WTC11 (cell line): Measurements from ENCODE around the gene MCM10. TPM values are rescaled to one million over a fixed set of nuclear protein-coding genes. Genes with fewer than 3 reads are reported as not detected.

Experiments used
- ATAC-seq: fragments of 200-7000 bp; cut with Tn5 transposase; 2 replicates; pipeline ENCODE4 v1.10.0; 2021; ENCODE audit warnings: mild to moderate bottlenecking, moderate library complexity
- CTCF ChIA-PET: fragments of 300-600 bp; sonication (Branson Sonifier 250); formaldehyde crosslinking; loops from one replicate; lab custom pipeline; 2021; ENCODE audit warnings: antibody characterized with exemption; lab: Charles Lee
- POLR2A ChIA-PET: fragments of 350-600 bp; sonication (Branson Sonifier 250); formaldehyde crosslinking; loops from one replicate; lab custom pipeline; 2021; ENCODE audit warnings: antibody characterized with exemption; lab: Charles Lee
- DNase-seq: peaks from one replicate; pipeline ENCODE4 v3.0.0; 2021; ENCODE audit warnings: low spot score
- H3K27ac Mint-ChIP-seq: 2 replicates; pipeline ENCODE4 v1.8.0; 2021; ENCODE audit warnings: mixed read lengths
- H3K27me3 Mint-ChIP-seq: 2 replicates; pipeline ENCODE4 v1.8.0; 2021; ENCODE audit warnings: low read depth, mild to moderate bottlenecking, moderate library complexity, mixed read lengths
- H3K36me3 Mint-ChIP-seq: 2 replicates; pipeline ENCODE4 v1.8.0; 2021; ENCODE audit warnings: mixed read lengths
- H3K4me1 Mint-ChIP-seq: 2 replicates; pipeline ENCODE4 v1.8.0; 2022; ENCODE audit warnings: mixed read lengths
- H3K4me3 Mint-ChIP-seq: 2 replicates; pipeline ENCODE4 v1.8.0; 2021; ENCODE audit warnings: mild to moderate bottlenecking, moderate library complexity, mixed read lengths
- H3K9me3 Mint-ChIP-seq: 2 replicates; pipeline ENCODE4 v1.8.0; 2021; ENCODE audit warnings: mixed read lengths
- AR ChIP-seq: fragments of 250-450 bp; sonication (Bioruptor Pico); IDR thresholded peaks from 2 replicates; pipeline ENCODE4 v1.9.0; 2021; ENCODE audit warnings: mild to moderate bottlenecking
- ATF2 ChIP-seq: sonication (generic); formaldehyde crosslinking; IDR thresholded peaks from 2 replicates; pipeline ENCODE4 v1.8.1; 2022; ENCODE audit warnings: low read depth, missing genetic modification reagents, borderline replicate concordance
- FOXK1 ChIP-seq: sonication (generic); formaldehyde crosslinking; IDR thresholded peaks from 2 replicates; pipeline ENCODE4 v1.8.0; 2022; ENCODE audit warnings: mild to moderate bottlenecking, moderate library complexity, missing genetic modification reagents
- HMGA2 ChIP-seq: fragments of 250-450 bp; sonication (Bioruptor Pico); IDR thresholded peaks from 2 replicates; pipeline ENCODE4 v1.4.0; 2021; ENCODE audit warnings: mild to moderate bottlenecking, moderate library complexity
- IRF1 ChIP-seq: sonication (generic); formaldehyde crosslinking; IDR thresholded peaks from 2 replicates; pipeline ENCODE4 v1.8.0; 2023; ENCODE audit warnings: missing genetic modification reagents
- KAT7 ChIP-seq: sonication (generic); formaldehyde crosslinking; IDR thresholded peaks from 2 replicates; pipeline ENCODE4 v1.8.1; 2023; ENCODE audit warnings: missing genetic modification reagents, mild to moderate bottlenecking, borderline replicate concordance
- NFATC4 ChIP-seq: fragments of 250-450 bp; sonication (Bioruptor Pico); IDR thresholded peaks from 2 replicates; pipeline ENCODE4 v1.9.0; 2021; ENCODE audit warnings: mild to moderate bottlenecking
- NFE2L1 ChIP-seq: sonication (generic); formaldehyde crosslinking; IDR thresholded peaks from 2 replicates; pipeline ENCODE4 v1.8.1; 2023; ENCODE audit warnings: missing genetic modification reagents
- PRDM15 ChIP-seq: sonication (generic); formaldehyde crosslinking; IDR thresholded peaks from 2 replicates; pipeline ENCODE4 v1.8.0; 2022; ENCODE audit warnings: missing genetic modification reagents
- SMAD3 ChIP-seq: sonication (generic); formaldehyde crosslinking; IDR thresholded peaks from 2 replicates; pipeline ENCODE4 v1.8.0; 2022; ENCODE audit warnings: missing genetic modification reagents, mild to moderate bottlenecking, borderline replicate concordance
- SOX15 ChIP-seq: fragments of 250-450 bp; sonication (Bioruptor Pico); IDR thresholded peaks from 2 replicates; pipeline ENCODE4 v1.9.0; 2021; ENCODE audit warnings: mild to moderate bottlenecking
- ZBTB43 ChIP-seq: sonication (generic); formaldehyde crosslinking; IDR thresholded peaks from 2 replicates; pipeline ENCODE4 v1.8.1; 2023; ENCODE audit warnings: mild to moderate bottlenecking, missing genetic modification reagents
- ZNF138 ChIP-seq: sonication (generic); formaldehyde crosslinking; conservative IDR thresholded peaks from 2 replicates; pipeline ENCODE4 v1.8.1; 2022; ENCODE audit warnings: mild to moderate bottlenecking, moderate library complexity, missing genetic modification reagents
- ZNF219 ChIP-seq: sonication (generic); formaldehyde crosslinking; IDR thresholded peaks from 2 replicates; pipeline ENCODE4 v1.8.0; 2023; ENCODE audit warnings: missing genetic modification reagents, mild to moderate bottlenecking, borderline replicate concordance
- ZNF232 ChIP-seq: sonication (generic); formaldehyde crosslinking; IDR thresholded peaks from 2 replicates; pipeline ENCODE4 v1.8.0; 2022; ENCODE audit warnings: mild to moderate bottlenecking, missing genetic modification reagents
- ZNF317 ChIP-seq: sonication (generic); formaldehyde crosslinking; IDR thresholded peaks from 2 replicates; pipeline ENCODE4 v1.8.1; 2023; ENCODE audit warnings: low read depth, mild to moderate bottlenecking, moderate library complexity, missing genetic modification reagents, borderline replicate concordance
- ZNF416 ChIP-seq: fragments of 250-450 bp; sonication (Bioruptor Pico); IDR thresholded peaks from 2 replicates; pipeline ENCODE4 v1.9.0; 2021; ENCODE audit warnings: mild to moderate bottlenecking, inconsistent platforms
- total RNA-seq: library from RNA; stranded (reverse); gene quantifications from 3 replicates; pipeline ENCODE4 v1.2.3, GENCODE V29; 2021
- TF ChIP-seq, protein P1 (sequence below): fragments of 250-450 bp; sonication (Bioruptor Pico); conservative IDR thresholded peaks from 2 replicates; pipeline ENCODE4 v1.9.0; 2021; ENCODE audit warnings: mild to moderate bottlenecking
- TF ChIP-seq, protein P2 (sequence below): sonication (generic); formaldehyde crosslinking; IDR thresholded peaks from 2 replicates; pipeline ENCODE4 v1.8.0; 2022; ENCODE audit warnings: mild to moderate bottlenecking, missing genetic modification reagents

MCM10 gene
- total RNA-seq, 1 experiment from 2014 or later = 44.3 TPM

DNA sequence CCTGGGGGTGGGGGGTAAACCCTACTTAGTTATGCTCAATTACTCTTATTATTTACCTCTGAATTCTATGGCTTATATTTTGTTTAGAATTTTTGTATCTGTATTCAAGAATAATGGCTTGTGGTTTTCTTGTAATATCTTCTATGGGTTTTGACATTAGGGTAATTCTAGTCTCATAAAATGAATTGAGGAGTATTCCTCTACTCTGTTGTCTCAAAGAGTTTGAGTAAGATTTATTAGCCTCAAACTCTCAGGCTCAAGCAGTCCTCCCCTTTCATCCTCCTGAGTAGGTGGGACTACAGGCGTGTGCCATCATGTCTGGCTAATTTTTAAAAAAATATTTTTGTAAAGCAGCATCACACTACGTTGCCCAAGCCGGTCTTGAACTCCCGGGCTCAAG, 92.4 kb downstream of the MCM10 start (continued):
- TF ChIP-seq PRDM15 (CRISPR knock-in tag) (no peak), NFATC4 (CRISPR knock-in tag) (no peak), FOXK1 (CRISPR knock-in tag) (no peak), ZNF232 (CRISPR knock-in tag) (no peak), AR (no peak)
- TF ChIP-seq, all 79 proteins: peak for 0

DNA sequence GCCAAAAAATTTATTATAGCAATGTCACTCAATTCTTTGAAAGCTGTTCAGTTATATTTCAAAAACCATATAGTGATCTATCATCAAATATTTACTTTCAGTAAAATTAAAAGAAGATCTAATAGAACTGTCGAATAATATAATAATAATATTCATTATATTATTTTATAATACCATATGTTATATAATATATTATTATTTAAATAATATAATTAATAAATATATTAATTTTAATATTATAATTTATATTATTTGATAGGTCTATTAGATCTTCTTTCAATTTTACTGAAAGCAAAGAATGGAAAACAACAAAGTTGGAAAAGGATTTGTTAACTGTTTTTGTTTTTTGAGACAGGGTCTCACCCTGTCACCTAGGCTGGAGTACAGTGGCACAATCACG, 95.3 kb downstream of the MCM10 start:
- ATAC-seq = no peak
- no peak for TF ChIP-seq ZNF138 (CRISPR knock-in tag)
- TF ChIP-seq KAT7 (CRISPR knock-in tag) = no peak
- peak; percentile 96 for TF ChIP-seq HMGA2
- TF ChIP-seq, protein P1, sequence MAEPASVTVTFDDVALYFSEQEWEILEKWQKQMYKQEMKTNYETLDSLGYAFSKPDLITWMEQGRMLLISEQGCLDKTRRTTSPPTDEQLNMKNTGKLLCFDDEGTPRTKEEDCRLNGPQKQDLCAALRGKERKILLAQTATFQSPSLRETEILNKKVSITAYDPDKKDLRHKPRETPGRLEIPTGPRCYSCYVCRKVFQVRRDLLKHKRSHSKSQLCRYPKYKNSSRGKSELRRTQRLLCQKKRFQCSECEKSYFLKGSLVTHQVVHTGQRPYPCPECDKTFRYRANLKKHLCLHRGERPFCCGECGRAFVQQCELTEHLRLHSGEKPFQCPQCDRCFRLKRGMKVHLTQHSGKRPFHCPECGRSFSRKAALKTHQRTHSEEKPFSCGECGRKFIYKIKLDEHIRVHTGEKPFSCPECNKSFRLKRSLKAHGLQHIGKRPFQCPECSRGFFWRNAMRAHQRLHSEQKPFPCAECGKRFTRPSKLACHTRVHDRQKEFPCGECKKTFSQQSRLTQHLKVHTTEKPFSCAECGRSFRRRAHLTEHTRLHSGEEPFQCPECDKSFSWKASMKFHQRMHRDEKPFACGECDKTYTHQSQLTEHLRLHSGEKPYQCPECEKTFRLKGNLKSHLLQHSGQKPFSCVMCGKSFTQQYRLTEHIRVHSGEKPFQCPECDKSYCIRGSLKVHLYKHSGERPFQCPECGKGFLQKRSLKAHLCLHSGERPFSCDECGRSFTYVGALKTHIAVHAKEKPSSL = no peak
- TF ChIP-seq, all 79 proteins: peak for 1
- no peak overlapping the region for H3K27ac Mint-ChIP-seq
- 0 out of 2 replicates have a peak, but pooled peaks cover 3% of the 10 kb centered on the region for H3K4me1 Mint-ChIP-seq
- H3K36me3 Mint-ChIP-seq = peaks cover 12% of the 10 kb centered on the region
- H3K4me3 Mint-ChIP-seq = no peak overlapping the region
- H3K27me3 Mint-ChIP-seq = peaks cover 2% of the 10 kb centered on the region; the same call in 1 of the 2 replicates
- CTCF ChIA-PET = interaction anchor here (1.3 kb wide), 2 partner anchors 15 to 46 kb away, joined by 3 to 6 read pairs; no protein-coding TSS in a partner anchor
- no peak for DNase-seq
- POLR2A ChIA-PET = no interaction called here
- peaks cover 18% of the 10 kb centered on the region for H3K9me3 Mint-ChIP-seq

- Mint-ChIP-seq H3K27ac (no peak overlapping the region), H3K9me3 (peaks cover 22% of the 10 kb centered on the region), H3K4me1 (0 out of 2 replicates have a peak, but pooled peaks cover 3% of the 10 kb centered on the region), H3K27me3 (peaks cover 2% of the 10 kb centered on the region; the same call in 1 of the 2 replicates), H3K36me3 (peaks cover 12% of the 10 kb centered on the region), H3K4me3 (no peak overlapping the region)
- ATAC-seq (no peak), DNase-seq (no peak)
- TF ChIP-seq IRF1 (CRISPR knock-in tag) = no peak
- TF ChIP-seq ZNF416 (CRISPR knock-in tag) = no peak
- TF ChIP-seq ZBTB43 = no peak
- TF ChIP-seq, protein P2, sequence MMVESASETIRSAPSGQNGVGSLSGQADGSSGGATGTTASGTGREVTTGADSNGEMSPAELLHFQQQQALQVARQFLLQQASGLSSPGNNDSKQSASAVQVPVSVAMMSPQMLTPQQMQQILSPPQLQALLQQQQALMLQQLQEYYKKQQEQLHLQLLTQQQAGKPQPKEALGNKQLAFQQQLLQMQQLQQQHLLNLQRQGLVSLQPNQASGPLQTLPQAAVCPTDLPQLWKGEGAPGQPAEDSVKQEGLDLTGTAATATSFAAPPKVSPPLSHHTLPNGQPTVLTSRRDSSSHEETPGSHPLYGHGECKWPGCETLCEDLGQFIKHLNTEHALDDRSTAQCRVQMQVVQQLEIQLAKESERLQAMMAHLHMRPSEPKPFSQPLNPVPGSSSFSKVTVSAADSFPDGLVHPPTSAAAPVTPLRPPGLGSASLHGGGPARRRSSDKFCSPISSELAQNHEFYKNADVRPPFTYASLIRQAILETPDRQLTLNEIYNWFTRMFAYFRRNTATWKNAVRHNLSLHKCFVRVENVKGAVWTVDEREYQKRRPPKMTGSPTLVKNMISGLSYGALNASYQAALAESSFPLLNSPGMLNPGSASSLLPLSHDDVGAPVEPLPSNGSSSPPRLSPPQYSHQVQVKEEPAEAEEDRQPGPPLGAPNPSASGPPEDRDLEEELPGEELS = no peak
- TF ChIP-seq HMGA2 = no peak
- TF ChIP-seq SMAD3 (CRISPR knock-in tag) = no peak
- TF ChIP-seq ZNF219 (CRISPR knock-in tag) = no peak
- TF ChIP-seq ZNF317 = no peak
- TF ChIP-seq SOX15 (CRISPR knock-in tag) = no peak
- no peak for TF ChIP-seq NFE2L1 (CRISPR knock-in tag)
- no peak for TF ChIP-seq ATF2 (CRISPR knock-in tag)
- POLR2A ChIA-PET = no interaction called here
- CTCF ChIA-PET = no interaction called here
Measured at GRCh38 chr10:13257621-13258140, 96.3 kb downstream of the MCM10 start.
